ENCODE data around the gene ZFAND2A. TPM values are rescaled to one million over a fixed set of nuclear protein-coding genes. Genes with fewer than 3 reads are reported as not detected.
"Not testable (repeated sequence)": the region's sequence is repeated elsewhere in the genome, so short reads cannot be mapped to it uniquely, and the experiment has no call there.

The ZFAND2A gene
- total RNA-seq, 1 donor from 2014 or later: 13.3 TPM

- Histone ChIP-seq H3K4me3 (no peak overlapping the region), H3K27me3 (no peaks in the 10 kb centered on the region), H2AFZ (replicated peaks) (no peak overlapping the region), H3K4me1 (no peaks in the 10 kb centered on the region), H4K20me1 (ENCODE audit: low read depth) (no peaks in the 10 kb centered on the region), H3K36me3 (no peaks in the 10 kb centered on the region), H3K4me2 (no peak overlapping the region), H3F3A (ENCODE audit: low read depth) (no peaks in the 10 kb centered on the region), H3K27ac (no peak overlapping the region), H3K9me3 (ENCODE audit: low read depth) (no peaks in the 10 kb centered on the region), H3K9ac (no peak overlapping the region), H3K79me2 (ENCODE audit: low read depth) (no peaks in the 10 kb centered on the region)
- Mint-ChIP-seq H3K36me3 (no peaks in the 10 kb centered on the region), H3K4me1 (no peaks in the 10 kb centered on the region), H3K9me3 (no peaks in the 10 kb centered on the region), H3K27me3 (ENCODE audit: insufficient read depth, low read depth) (no peaks in the 10 kb centered on the region), H3K4me3 (no peak overlapping the region), H3K27ac (no peak overlapping the region)
- TF ChIP-seq, protein P1, sequence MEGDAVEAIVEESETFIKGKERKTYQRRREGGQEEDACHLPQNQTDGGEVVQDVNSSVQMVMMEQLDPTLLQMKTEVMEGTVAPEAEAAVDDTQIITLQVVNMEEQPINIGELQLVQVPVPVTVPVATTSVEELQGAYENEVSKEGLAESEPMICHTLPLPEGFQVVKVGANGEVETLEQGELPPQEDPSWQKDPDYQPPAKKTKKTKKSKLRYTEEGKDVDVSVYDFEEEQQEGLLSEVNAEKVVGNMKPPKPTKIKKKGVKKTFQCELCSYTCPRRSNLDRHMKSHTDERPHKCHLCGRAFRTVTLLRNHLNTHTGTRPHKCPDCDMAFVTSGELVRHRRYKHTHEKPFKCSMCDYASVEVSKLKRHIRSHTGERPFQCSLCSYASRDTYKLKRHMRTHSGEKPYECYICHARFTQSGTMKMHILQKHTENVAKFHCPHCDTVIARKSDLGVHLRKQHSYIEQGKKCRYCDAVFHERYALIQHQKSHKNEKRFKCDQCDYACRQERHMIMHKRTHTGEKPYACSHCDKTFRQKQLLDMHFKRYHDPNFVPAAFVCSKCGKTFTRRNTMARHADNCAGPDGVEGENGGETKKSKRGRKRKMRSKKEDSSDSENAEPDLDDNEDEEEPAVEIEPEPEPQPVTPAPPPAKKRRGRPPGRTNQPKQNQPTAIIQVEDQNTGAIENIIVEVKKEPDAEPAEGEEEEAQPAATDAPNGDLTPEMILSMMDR (IDR thresholded peaks at IDR 0.05): peak; percentile 38
- TF ChIP-seq EZH2 (IDR thresholded peaks at IDR 0.05): no peak
- DNase-seq (ENCODE audit: low spot score): peak; percentile 46
These were observed 15.7 kb downstream of the ZFAND2A start for GRCh38 chr7:1144269-1144771.

GRCh38 chr7:1143031-1143430 is 17.0 kb downstream of the ZFAND2A start:
- H3K9ac ChIP-seq; H3F3A ChIP-seq (ENCODE audit: low read depth); H3K27me3 Mint-ChIP-seq (ENCODE audit: insufficient read depth, low read depth); H3K27ac ChIP-seq; H2AFZ ChIP-seq (replicated peaks); H3K4me1 Mint-ChIP-seq; H3K36me3 ChIP-seq; H3K9me3 ChIP-seq (ENCODE audit: low read depth); DNase-seq (ENCODE audit: low spot score); H3K4me3 ChIP-seq; H3K4me1 ChIP-seq; H3K27me3 ChIP-seq; H3K36me3 Mint-ChIP-seq; H3K9me3 Mint-ChIP-seq; H3K4me3 Mint-ChIP-seq; H3K79me2 ChIP-seq (ENCODE audit: low read depth); H4K20me1 ChIP-seq (ENCODE audit: low read depth); H3K27ac Mint-ChIP-seq; H3K4me2 ChIP-seq: not testable (repeated sequence)

DNA sequence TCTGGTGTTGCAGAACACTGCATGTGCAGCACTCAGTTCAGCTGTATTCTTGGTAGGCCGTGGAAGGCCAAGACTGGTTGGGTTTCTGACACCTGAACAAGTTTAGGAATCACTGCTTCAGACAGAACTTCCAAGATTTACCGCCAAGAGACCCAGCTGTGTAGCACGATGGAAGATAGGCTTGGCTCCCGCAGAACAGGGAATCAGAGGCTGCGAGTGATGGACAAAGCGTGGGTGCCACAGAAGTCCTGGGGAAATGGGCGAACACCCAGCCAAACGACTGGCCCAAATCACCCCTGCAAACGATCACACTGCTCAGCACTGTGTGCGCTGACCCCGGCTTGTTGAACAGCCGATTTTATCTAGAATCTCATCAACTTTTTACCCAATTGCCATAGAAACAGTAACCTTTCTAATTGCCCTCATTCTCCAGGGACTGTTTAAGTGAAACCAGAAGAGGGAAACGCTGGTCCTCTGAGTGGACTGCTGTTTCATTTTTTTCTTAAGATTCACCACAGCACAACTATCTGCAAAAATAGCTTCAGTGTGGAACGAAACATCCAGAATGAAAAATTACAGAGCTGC is 17.9 kb downstream of the ZFAND2A start:
- Histone ChIP-seq H2AFZ (replicated peaks) (no peak overlapping the region), H3K4me2 (no peak overlapping the region), H3K9ac (no peak overlapping the region), H3K27ac (no peak overlapping the region), H3K36me3 (no peaks in the 10 kb centered on the region), H3K27me3 (no peaks in the 10 kb centered on the region), H3K4me3 (no peak overlapping the region), H3F3A (ENCODE audit: low read depth) (peaks cover 5% of the 10 kb centered on the region), H3K4me1 (peaks cover 2% of the 10 kb centered on the region), H3K9me3 (ENCODE audit: low read depth) (no peaks in the 10 kb centered on the region), H3K79me2 (ENCODE audit: low read depth) (peaks cover 5% of the 10 kb centered on the region), H4K20me1 (ENCODE audit: low read depth) (peaks cover 3% of the 10 kb centered on the region)
- Mint-ChIP-seq H3K27me3 (ENCODE audit: insufficient read depth, low read depth) (peaks cover 2% of the 10 kb centered on the region), H3K4me1 (peaks cover 2% of the 10 kb centered on the region), H3K27ac (no peak overlapping the region), H3K4me3 (no peak overlapping the region), H3K36me3 (no peaks in the 10 kb centered on the region), H3K9me3 (no peaks in the 10 kb centered on the region)
- TF ChIP-seq EZH2 (IDR thresholded peaks at IDR 0.05) (no peak), EZH2phosphoT487 (IDR thresholded peaks at IDR 0.05) (no peak)
- TF ChIP-seq, protein P1 (IDR thresholded peaks at IDR 0.05): no peak
- no peak for DNase-seq (ENCODE audit: low spot score)

DNA sequence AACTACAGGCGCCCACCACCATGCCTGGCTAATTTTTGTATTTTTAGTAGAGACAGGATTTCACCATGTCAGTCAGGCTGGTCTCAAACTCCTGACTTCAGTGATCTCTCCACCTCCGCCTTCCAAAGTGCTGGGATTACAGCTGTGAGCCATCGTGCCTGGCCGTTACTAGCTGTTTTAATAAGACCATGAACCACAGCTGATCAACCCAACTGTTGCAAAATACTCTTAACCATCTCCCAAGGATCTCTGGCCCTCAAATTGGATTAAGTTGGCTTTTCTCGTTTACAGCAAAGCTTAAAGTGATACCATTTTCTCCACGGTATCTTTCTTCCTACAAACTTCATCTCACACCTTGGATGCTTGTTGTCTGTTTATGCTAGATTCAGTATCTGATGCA is 18.3 kb downstream of the ZFAND2A start:
- Mint-ChIP-seq H3K4me1 (peaks cover 7% of the 10 kb centered on the region), H3K4me3 (no peak overlapping the region), H3K9me3 (no peaks in the 10 kb centered on the region), H3K27me3 (ENCODE audit: insufficient read depth, low read depth) (peaks cover 2% of the 10 kb centered on the region), H3K27ac (no peak overlapping the region), H3K36me3 (no peaks in the 10 kb centered on the region)
- H3K27ac ChIP-seq: no peak overlapping the region
- H3K4me3 ChIP-seq: no peak overlapping the region
- no peak overlapping the region for H3K4me2 ChIP-seq
- no peak overlapping the region for H3K9ac ChIP-seq
- DNase-seq (ENCODE audit: low spot score): no peak
- H3F3A ChIP-seq (ENCODE audit: low read depth): peaks cover 10% of the 10 kb centered on the region
- H3K79me2 ChIP-seq (ENCODE audit: low read depth): peaks cover 9% of the 10 kb centered on the region
- H4K20me1 ChIP-seq (ENCODE audit: low read depth): peaks cover 8% of the 10 kb centered on the region
- H3K4me1 ChIP-seq: peaks cover 6% of the 10 kb centered on the region
- TF ChIP-seq, protein P1 (IDR thresholded peaks at IDR 0.05): no peak
- no peak for TF ChIP-seq EZH2 (IDR thresholded peaks at IDR 0.05)
- H2AFZ ChIP-seq (replicated peaks): no peak overlapping the region
- H3K36me3 ChIP-seq: no peaks in the 10 kb centered on the region
- no peaks in the 10 kb centered on the region for H3K27me3 ChIP-seq
- H3K9me3 ChIP-seq (ENCODE audit: low read depth): no peaks in the 10 kb centered on the region

All from neural progenitor cell (in vitro differentiated cells).